ENCODE measurements around the gene MRAP2.
"Not testable (repeated sequence)": the region's sequence is repeated elsewhere in the genome, so short reads cannot be mapped to it uniquely, and the experiment has no call there.

The MRAP2 gene

GRCh38 chr6:84077645-84078044, 44.1 kb downstream of the MRAP2 start:
- no peak for DNase-seq (ENCODE audit: low spot score)

GRCh38 chr6:84078335-84078734, 44.8 kb downstream of the MRAP2 start:
- DNase-seq (ENCODE audit: low spot score): no peak

GRCh38 chr6:84081222-84081621, 47.6 kb downstream of the MRAP2 start:
- DNase-seq (ENCODE audit: low spot score): no peak

GRCh38 chr6:84082689-84083265, 49.2 kb downstream of the MRAP2 start:
- no peak for DNase-seq (ENCODE audit: low spot score)

- not testable (repeated sequence) for DNase-seq (ENCODE audit: low spot score)
Measured at GRCh38 chr6:84084705-84085104, 51.1 kb downstream of the MRAP2 start.

GRCh38 chr6:84086056-84086455, 52.5 kb downstream of the MRAP2 start:
- DNase-seq (ENCODE audit: low spot score): no peak

- DNase-seq (ENCODE audit: low spot score): no peak
Measured at GRCh38 chr6:84086545-84087429, 53.2 kb downstream of the MRAP2 start.

GRCh38 chr6:84089081-84089480, 55.5 kb downstream of the MRAP2 start:
- DNase-seq (ENCODE audit: low spot score): no peak

GRCh38 chr6:84089552-84089951, 56.0 kb downstream of the MRAP2 start:
- no peak for DNase-seq (ENCODE audit: low spot score)

GRCh38 chr6:84093441-84094435, 60.2 kb downstream of the MRAP2 start:
- DNase-seq (ENCODE audit: low spot score): no peak

- DNase-seq (ENCODE audit: low spot score): no peak
Measured at GRCh38 chr6:84095156-84095555, 61.6 kb downstream of the MRAP2 start.

GRCh38 chr6:84103029-84103428, 69.5 kb downstream of the MRAP2 start:
- DNase-seq (ENCODE audit: low spot score): no peak

GRCh38 chr6:84105215-84105924, 71.8 kb downstream of the MRAP2 start:
- not testable (repeated sequence) for DNase-seq (ENCODE audit: low spot score)

- no peak for DNase-seq (ENCODE audit: low spot score)
Measured at GRCh38 chr6:84107495-84107894, 73.9 kb downstream of the MRAP2 start.

GRCh38 chr6:84111351-84111750, 77.8 kb downstream of the MRAP2 start:
- not testable (repeated sequence) for DNase-seq (ENCODE audit: low spot score)

- not testable (repeated sequence) for DNase-seq (ENCODE audit: low spot score)
Measured at GRCh38 chr6:84114933-84115594, 81.5 kb downstream of the MRAP2 start.

- DNase-seq (ENCODE audit: low spot score): no peak
Measured at GRCh38 chr6:84118191-84118590, 84.6 kb downstream of the MRAP2 start.

- DNase-seq (ENCODE audit: low spot score): no peak
Measured at GRCh38 chr6:84119277-84119676, 85.7 kb downstream of the MRAP2 start.

- no peak for DNase-seq (ENCODE audit: low spot score)
Measured at GRCh38 chr6:84123186-84123585, 89.6 kb downstream of the MRAP2 start.

- DNase-seq (ENCODE audit: low spot score): not testable (repeated sequence)
Measured at GRCh38 chr6:84129588-84129987, 96.0 kb downstream of the MRAP2 start.

GRCh38 chr6:84133385-84133784, 99.8 kb downstream of the MRAP2 start:
- not testable (repeated sequence) for DNase-seq (ENCODE audit: low spot score)

All from iPS-NIHi11 (cell line).